ENCODE data around the gene ATAD2B.
"Not testable (repeated sequence)": the region's sequence is repeated elsewhere in the genome, so short reads cannot be mapped to it uniquely, and the experiment has no call there.

Gene ATAD2B

DNA sequence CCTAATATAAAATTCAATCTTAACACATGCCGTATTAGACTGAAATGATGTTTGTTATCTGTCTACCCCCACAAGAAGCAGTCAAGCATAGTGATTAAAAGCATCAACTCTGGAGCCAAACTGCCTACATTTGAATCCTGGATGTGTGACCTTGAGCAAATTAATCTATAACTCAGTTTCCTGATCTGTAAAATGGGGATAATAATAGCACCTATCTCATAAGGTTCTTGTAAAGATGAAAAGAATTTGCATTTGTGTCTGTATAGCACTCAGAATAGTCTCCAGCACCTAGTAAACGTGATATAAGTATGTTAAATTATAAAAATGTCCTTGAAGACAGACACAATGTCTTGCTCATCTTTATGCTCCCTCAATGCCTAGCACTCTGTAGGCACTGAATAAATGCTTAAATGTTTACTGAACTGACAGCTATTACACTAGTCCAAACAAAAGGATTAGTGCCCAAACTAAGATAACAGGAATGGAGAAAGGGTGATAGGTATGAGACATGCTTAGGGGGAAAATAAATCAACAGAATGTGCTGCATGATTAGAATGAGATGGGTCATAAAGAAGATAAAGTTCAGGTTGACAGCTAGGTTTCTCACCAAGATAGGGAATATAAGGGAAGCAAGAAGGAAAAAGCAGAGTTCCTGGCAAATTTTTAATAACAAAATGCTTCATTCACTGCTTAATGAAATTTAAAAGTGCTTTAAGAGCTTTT lies 180.6 kb downstream of the ATAD2B start:
- no peak for DNase-seq (ENCODE audit: low read depth in 2 of 2)

GRCh38 chr2:23745726-23746105 lies 181.2 kb downstream of the ATAD2B start:
- no peak for DNase-seq (ENCODE audit: low read depth in 2 of 2)

- no peak for DNase-seq (ENCODE audit: low read depth in 2 of 2)
Observed at GRCh38 chr2:23745068-23745725, 181.7 kb downstream of the ATAD2B start.

DNA sequence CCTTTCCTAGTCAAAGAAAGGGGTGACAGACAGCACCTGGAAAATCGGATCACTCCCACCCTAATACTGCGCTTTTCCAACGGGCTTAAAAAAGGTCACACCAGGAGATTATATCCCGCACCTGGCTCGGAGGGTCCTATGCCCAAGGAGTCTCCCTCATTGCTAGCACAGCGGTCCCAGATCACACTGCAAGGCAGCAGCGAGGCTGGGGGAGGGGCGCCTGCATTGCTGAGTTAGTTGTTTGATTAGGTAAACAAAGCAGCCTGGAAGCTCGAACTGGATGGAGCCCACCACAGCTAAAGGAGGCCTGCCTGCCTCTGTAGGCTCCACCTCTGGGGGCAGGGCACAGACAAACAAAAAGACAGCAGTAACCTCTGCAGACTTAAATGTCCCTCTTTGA lies 190.1 kb downstream of the ATAD2B start:
- DNase-seq (ENCODE audit: low read depth in 2 of 2) = not testable (repeated sequence)

- no peak for DNase-seq (ENCODE audit: low read depth in 2 of 2)
Observed at GRCh38 chr2:23734416-23734815, 192.5 kb downstream of the ATAD2B start.

DNA sequence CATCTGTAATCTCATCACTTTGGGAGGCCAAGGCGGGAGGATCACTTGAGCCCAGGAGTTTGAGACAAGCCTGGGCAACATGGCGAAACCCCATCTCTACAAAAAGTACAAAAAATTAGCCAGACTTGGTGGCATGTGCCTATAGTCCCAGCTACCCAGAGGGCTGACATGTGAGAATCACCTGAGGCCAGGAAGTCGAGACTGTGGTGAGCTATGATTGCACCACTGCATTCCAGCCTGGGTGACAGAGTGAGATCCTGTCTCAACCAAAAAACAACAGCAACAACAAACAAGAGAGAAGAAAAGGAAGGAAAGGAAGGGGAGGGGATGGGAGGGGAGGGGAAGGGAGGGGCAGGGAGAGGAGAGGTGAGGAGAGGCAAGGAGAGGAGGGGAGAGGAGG lies 203.9 kb downstream of the ATAD2B start:
- not testable (repeated sequence) for DNase-seq (ENCODE audit: low read depth in 2 of 2)

DNA sequence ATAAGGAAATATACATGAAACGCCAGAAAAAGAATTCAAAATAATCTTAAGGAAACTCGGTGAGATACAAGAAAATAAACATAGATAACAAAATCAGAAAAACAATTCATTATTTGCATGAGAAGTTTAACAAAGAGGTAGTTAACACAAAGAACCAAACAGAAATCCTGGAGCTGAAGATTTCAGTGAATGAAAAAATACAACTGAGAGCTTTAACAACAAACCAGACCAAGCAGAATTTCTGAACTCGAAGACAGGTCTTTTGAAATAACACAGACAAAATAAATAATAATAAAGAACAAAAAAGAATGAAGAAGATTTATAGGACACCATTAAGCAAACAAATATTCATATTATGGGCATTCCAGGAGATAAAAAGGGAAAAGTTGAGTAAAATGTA lies 204.7 kb downstream of the ATAD2B start:
- no peak for DNase-seq (ENCODE audit: low read depth in 2 of 2)

GRCh38 chr2:23721454-23721826 lies 205.5 kb downstream of the ATAD2B start:
- DNase-seq (ENCODE audit: low read depth in 2 of 2) = no peak

DNA sequence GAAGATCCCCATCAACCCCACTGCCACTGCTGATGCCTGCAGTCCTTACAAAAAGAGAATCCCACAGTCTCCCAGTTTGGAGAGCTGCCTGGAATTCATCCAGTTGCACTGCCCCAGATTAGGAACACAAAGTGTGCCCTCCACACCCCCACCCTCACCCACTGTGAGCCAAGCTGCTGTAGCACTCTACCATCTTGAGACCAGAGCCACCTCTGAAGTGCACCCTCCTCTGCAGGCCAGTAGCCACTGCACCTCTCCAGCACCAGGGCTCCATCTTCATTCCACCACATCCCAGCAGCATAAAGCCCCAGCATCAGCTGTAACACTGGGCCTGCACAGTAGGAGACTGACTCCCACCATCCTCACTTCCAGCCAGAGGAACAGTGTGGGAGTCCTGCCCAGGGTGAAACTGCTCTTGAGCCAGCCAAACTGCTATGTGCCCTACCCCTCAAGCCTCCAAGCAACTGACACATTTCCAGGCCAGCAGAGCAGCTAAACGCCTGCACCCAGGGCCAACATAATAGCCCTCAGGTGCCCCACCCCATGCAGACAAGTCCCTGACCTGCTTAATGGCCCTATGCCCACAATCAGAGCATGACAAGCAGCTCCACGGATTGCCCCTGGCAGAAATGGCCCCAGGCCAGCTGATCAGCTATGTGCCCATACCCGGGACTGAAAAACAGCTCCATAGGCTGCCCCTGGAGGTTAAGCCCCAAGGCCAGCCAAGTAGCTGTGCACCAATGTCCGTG lies 206.0 kb downstream of the ATAD2B start:
- DNase-seq (ENCODE audit: low read depth in 2 of 2) = no peak

GRCh38 chr2:23719716-23720115 lies 207.2 kb downstream of the ATAD2B start:
- DNase-seq (ENCODE audit: low read depth in 2 of 2) = no peak

DNA sequence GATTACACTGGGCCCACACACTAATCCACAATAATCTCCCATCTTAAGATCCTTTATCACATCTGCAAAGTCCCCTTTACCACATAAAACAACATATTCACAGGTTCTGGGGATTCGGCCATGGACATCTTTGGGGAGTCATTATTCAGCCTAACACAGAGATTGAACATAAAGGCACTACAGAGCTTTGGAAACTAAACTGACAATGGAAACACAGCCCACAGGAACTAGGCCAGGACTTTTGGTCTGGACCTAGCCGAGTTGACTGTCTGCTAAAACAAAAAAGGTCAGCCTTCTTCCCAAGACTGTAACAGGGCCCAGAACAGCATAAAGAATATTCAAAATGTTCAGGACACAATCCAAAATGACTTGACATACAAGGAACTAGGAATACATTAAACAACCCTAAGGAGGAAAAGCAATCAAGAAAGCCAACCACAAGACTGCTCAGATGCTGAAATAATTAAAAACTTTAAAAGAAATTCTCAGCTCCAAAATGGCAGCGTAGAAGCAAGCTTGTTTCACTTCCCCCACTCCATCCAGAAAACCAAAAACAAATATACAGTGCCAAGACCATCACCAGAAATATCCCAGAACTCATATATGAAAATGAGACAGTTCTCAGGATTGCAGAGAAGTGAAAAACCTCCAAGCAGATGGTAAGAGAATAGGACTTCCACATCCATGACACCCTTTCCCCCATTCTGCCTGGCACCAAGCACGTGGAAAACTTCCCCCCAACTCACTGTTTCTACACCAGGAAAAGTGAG lies 207.8 kb downstream of the ATAD2B start:
- DNase-seq (ENCODE audit: low read depth in 2 of 2) = no peak

DNA sequence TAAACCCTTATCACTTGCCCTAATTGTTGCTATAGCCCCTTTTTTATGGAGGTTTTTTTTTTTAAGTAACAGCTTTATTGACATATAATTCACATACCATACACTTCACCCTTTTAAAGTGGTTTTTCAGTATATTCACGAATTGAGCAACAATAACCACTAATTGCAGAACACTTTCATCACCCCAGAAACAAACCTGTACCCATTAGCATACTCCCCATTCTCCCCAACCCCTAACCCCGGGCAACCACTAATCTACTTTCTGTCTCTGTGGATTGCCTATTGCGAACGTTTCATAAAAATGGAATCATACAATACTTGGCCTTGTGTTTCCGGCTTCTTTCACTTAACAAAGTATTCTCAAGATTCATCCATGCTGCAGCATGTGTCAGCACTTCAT lies 213.6 kb downstream of the ATAD2B start:
- DNase-seq (ENCODE audit: low read depth in 2 of 2) = no peak

DNA sequence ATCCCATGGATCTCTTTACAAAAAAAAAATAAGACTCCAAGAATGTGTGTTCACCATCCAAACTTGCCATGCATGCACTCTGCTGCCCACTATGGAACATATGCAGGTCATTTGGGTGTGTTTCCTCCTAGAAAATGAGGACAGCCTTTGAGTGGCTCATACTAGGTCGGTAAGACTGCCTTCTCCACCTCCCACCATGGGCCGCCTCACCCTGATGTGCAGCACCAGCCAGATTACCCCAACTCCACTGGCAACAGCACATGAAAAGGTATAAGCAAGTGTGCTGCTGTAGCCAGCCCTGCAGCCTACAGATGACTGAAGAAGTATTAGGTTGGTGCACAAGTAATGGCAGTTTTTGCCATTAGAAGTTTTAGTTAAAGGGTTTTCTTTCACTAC lies 214.2 kb downstream of the ATAD2B start:
- DNase-seq (ENCODE audit: low read depth in 2 of 2) = no peak

DNA sequence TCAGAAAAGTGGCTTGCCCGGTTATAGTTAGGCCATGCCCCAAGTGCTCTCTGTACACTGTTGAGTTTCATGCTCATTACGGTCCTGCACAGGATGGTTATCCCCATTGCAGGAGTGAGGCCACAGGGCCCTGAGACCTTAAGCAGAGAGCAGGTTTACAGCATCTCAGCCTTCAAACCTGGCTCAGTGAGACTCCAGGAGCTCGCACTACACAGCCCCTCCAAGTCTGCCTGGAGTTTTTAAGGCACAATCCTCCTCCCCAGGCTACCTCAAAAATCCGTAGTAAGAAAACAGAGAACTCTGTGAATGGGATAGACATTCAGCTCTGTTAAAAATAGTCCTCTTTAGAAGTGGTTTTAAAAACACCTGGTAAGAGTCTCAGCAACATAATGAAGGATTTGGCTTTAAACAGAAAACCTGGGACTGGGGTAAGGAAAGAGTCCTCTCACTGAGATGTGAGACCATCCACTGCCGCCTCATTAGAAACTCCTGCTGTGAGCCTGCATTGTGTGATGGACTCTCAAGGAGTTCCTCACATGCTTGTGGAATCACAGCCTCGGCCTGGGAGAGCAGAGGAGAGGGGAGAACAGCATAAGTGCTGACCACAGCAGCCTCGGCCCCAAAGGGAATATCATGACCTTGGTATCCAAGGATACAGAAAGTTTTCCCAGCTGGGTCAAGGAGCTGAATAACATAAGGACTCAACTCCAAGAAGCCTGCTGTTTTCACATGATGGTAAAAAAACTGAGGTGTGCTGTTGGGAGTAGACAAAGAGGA lies 214.8 kb downstream of the ATAD2B start:
- no peak for DNase-seq (ENCODE audit: low read depth in 2 of 2)

GRCh38 chr2:23709311-23709710 lies 217.6 kb downstream of the ATAD2B start:
- DNase-seq (ENCODE audit: low read depth in 2 of 2) = no peak

DNA sequence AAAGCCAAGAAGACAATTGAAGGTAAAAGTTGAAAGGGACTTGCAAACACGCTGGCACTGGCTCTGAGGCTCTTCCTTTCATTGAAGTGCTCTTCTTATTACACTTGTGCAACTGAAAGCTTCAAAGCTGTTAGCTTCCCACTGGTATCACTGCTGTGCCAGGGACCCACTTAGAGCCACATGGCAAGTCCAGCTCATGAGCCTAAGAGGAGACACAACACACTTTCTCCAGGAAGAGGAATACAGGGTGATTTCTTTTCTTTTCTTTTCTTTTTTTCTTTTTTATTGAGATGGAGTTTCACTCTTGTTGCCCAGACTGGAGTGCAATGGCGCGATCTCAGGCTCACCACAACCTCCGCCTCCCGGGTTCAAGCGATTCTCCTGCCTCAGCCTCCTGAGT lies 218.2 kb downstream of the ATAD2B start:
- DNase-seq (ENCODE audit: low read depth in 2 of 2) = no peak

- no peak for DNase-seq (ENCODE audit: low read depth in 2 of 2)
Observed at GRCh38 chr2:23707096-23707495, 219.8 kb downstream of the ATAD2B start.

GRCh38 chr2:23706613-23707078 lies 220.3 kb downstream of the ATAD2B start:
- no peak for DNase-seq (ENCODE audit: low read depth in 2 of 2)

DNA sequence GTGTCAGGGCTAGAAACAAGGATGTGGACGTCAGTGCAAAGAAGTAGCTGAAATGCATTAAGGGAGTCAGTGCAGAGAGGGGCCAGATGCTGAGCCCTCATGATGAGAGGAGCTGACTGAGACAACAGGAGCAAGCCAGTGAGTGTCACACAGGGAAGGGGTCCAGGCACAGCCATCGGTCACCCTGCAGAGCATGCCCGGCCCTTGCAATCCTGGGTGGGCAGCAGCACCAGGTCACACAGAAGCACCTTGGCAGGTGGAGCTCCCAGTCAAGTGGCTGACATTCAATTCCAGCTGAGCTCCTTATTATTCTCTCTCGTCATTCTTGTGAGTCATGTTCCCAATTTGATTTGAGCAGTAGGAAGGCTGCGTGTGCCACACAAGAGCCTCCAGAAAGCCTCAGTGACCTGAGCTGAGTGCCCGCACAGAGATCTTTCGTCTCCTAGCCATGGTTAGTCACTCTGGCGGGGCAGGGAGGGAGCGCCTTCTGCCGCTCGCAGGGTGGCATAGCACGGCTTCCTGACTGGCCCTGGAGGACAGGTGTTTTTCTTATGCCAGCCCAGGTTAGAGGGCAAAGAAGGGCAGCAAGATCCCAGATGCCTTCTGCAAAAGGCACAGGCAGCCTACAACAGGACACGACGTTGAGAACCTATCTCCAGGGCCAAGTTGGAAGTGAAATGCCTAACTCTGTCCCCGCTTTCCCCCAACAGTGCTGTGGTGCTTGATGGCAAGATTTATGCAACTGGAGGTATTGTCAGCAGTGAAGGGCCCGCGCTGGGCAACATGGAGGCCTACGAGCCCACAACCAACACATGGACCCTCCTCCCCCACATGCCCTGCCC lies 220.9 kb downstream of the ATAD2B start:
- no peak for DNase-seq (ENCODE audit: low read depth in 2 of 2)

Measured in stimulated activated CD8-positive, alpha-beta memory T cell treated with anti-CD3 and anti-CD28 coated beads, Interleukin-15, amount 100 ng/mL, for 48 hours (primary cell).